ENCODE measurements around the gene EFCAB9.

GRCh38 chr5:172235827-172236736, 42.1 kb downstream of the EFCAB9 start:
- TF ChIP-seq CTCF (IDR thresholded peaks at IDR 0.05) = no peak
- TF ChIP-seq POLR2A (IDR thresholded peaks at IDR 0.05) = no peak

All from heart left ventricle (tissue), 13 donors.